Measurements from ENCODE around the gene FAM240B.

GRCh38 chr9:38649731-38650363, 70.1 kb downstream of the FAM240B start:
- TF ChIP-seq STAT1 (IDR thresholded peaks at IDR 0.05; ENCODE audit: unreplicated experiment), result no peak
- TF ChIP-seq POLR2AphosphoS5 (IDR thresholded peaks at IDR 0.05; ENCODE audit: low read depth), result no peak
- no peak for TF ChIP-seq CTCF (conservative IDR thresholded peaks at IDR 0.05; ENCODE audit: low read depth in 2 of 2)
- no peak for TF ChIP-seq REST (IDR thresholded peaks at IDR 0.05; ENCODE audit: unreplicated experiment)
- TF ChIP-seq JUNB (IDR thresholded peaks at IDR 0.05; ENCODE audit: unreplicated experiment), result no peak

Measured in GM23338 (cell line).